AG04450 (cell line): Measurements from ENCODE around the gene ERCC6L2. TPM values are rescaled to one million over a fixed set of nuclear protein-coding genes. Genes with fewer than 3 reads are reported as not detected.

Experiments used
- CTCF ChIA-PET: fragments of 300-600, 350-600 bp; formaldehyde crosslinking; extraction: SDS; loops from one replicate; lab custom pipeline; 2022; ENCODE audit warnings: antibody characterized with exemption, inconsistent platforms; lab: Charles Lee
- POLR2A ChIA-PET: fragments of 350-600 bp; formaldehyde crosslinking; extraction: SDS; loops from one replicate; lab custom pipeline; 2021; ENCODE audit warnings: antibody characterized with exemption, inconsistent platforms; lab: Yijun Ruan, JAX
- DNase-seq: peaks from one replicate; pipeline ENCODE4 v3.0.0-alpha.2; 2011; ENCODE audit warnings: low read depth, low spot score
- H3K27ac ChIP-seq: one replicate; pipeline ENCODE4 v1.5.1; 2012; ENCODE audit warnings: low read depth, low read length, control low read depth
- H3K27me3 ChIP-seq: one replicate; pipeline ENCODE4 v1.6.0; 2012; ENCODE audit warnings: low read length; ENCODE audit not compliant: control insufficient read depth, insufficient read depth
- H3K4me3 ChIP-seq: 2 replicates; pipeline ENCODE4 v1.5.1; 2011; ENCODE audit warnings: mild to moderate bottlenecking, low read depth, low read length, control low read depth
- H3K9me3 ChIP-seq: 2 replicates; pipeline ENCODE4 v1.5.1; 2012; ENCODE audit warnings: low read length; ENCODE audit not compliant: control insufficient read depth, insufficient read depth
- polyA plus RNA-seq: library from polyadenylated mRNA; depleted of rRNA; stranded (reverse); fragments of >200 nt; gene quantifications from 2 replicates; pipeline ENCODE4 v1.2.3, GENCODE V29; 2011
- TF ChIP-seq, protein P1 (sequence below): IDR thresholded peaks from 2 replicates; pipeline ENCODE4 v1.5.1; 2011; ENCODE audit warnings: low read depth, low read length, control low read depth, inconsistent platforms

ERCC6L2 gene
- polyA plus RNA-seq, 1 experiment, result 39.1 TPM

GRCh38 chr9:95864852-95865580 lies 10.5 kb upstream of the ERCC6L2 start:
- Histone ChIP-seq H3K9me3 (no peaks in the 10 kb centered on the region), H3K27me3 (no peaks in the 10 kb centered on the region), H3K4me3 (no peak overlapping the region), H3K27ac (no peak overlapping the region)
- no peak for DNase-seq
- CTCF ChIA-PET, result no interaction called here
- POLR2A ChIA-PET, result no interaction called here
- TF ChIP-seq, protein P1, sequence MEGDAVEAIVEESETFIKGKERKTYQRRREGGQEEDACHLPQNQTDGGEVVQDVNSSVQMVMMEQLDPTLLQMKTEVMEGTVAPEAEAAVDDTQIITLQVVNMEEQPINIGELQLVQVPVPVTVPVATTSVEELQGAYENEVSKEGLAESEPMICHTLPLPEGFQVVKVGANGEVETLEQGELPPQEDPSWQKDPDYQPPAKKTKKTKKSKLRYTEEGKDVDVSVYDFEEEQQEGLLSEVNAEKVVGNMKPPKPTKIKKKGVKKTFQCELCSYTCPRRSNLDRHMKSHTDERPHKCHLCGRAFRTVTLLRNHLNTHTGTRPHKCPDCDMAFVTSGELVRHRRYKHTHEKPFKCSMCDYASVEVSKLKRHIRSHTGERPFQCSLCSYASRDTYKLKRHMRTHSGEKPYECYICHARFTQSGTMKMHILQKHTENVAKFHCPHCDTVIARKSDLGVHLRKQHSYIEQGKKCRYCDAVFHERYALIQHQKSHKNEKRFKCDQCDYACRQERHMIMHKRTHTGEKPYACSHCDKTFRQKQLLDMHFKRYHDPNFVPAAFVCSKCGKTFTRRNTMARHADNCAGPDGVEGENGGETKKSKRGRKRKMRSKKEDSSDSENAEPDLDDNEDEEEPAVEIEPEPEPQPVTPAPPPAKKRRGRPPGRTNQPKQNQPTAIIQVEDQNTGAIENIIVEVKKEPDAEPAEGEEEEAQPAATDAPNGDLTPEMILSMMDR, result no peak

- Histone ChIP-seq H3K27ac (no peak overlapping the region), H3K27me3 (no peaks in the 10 kb centered on the region), H3K9me3 (no peaks in the 10 kb centered on the region), H3K4me3 (no peak overlapping the region)
- TF ChIP-seq, protein P1, result no peak
- CTCF ChIA-PET, result no interaction called here
- no peak for DNase-seq
- POLR2A ChIA-PET, result no interaction called here
These were observed 5.1 kb upstream of the ERCC6L2 start for GRCh38 chr9:95870352-95870751.

- no peak for DNase-seq
- CTCF ChIA-PET, result no interaction called here
- POLR2A ChIA-PET, result no interaction called here
- TF ChIP-seq, protein P1, result no peak
- H3K9me3 ChIP-seq, result no peaks in the 10 kb centered on the region
- no peak overlapping the region for H3K4me3 ChIP-seq
- H3K27me3 ChIP-seq, result no peaks in the 10 kb centered on the region
- no peak overlapping the region for H3K27ac ChIP-seq
These were observed 4.6 kb upstream of the ERCC6L2 start for GRCh38 chr9:95870906-95871305.

GRCh38 chr9:95874303-95874988 lies 1.0 kb upstream of the ERCC6L2 start:
- no peak overlapping the region for H3K4me3 ChIP-seq
- POLR2A ChIA-PET, result interaction anchor here (1.0 to 2.2 kb wide), 5 partner anchors 17 to 365 kb away, joined by 3 to 18 read pairs (median 4); no protein-coding TSS in a partner anchor
- H3K9me3 ChIP-seq, result no peaks in the 10 kb centered on the region
- no peaks in the 10 kb centered on the region for H3K27me3 ChIP-seq
- CTCF ChIA-PET, result interaction anchor here (0.6 to 1.4 kb wide), 2 partner anchors 20 to 209 kb away, joined by 3 to 4 read pairs; no protein-coding TSS in a partner anchor
- peak overlapping the region; percentile 100 for H3K27ac ChIP-seq
- TF ChIP-seq, protein P1, result no peak
- no peak for DNase-seq

- no peak for DNase-seq
- Histone ChIP-seq H3K27ac (peak overlapping the region; percentile 100), H3K27me3 (no peaks in the 10 kb centered on the region), H3K4me3 (no peak overlapping the region), H3K9me3 (no peaks in the 10 kb centered on the region)
- TF ChIP-seq, protein P1, result no peak
- POLR2A ChIA-PET, result interaction anchor here (0.7 to 2.2 kb wide), 6 partner anchors 17 to 366 kb away, joined by 3 to 18 read pairs (median 4); no protein-coding TSS in a partner anchor
- CTCF ChIA-PET, result interaction anchor here (1.4 kb wide), 1 partner anchor 21 kb away, joined by 4 read pairs; no protein-coding TSS in a partner anchor
These were observed 544 bp upstream of the ERCC6L2 start for GRCh38 chr9:95874989-95875304.
